HEK293 (cell line): ENCODE data around the gene SNAPIN.

ENCODE experiments used
- CTCF ChIA-PET: fragments of 350-600 bp; formaldehyde crosslinking; extraction: SDS; loops from one replicate; lab custom pipeline; 2021; ENCODE audit warnings: antibody characterized with exemption; lab: Yijun Ruan, JAX
- POLR2A ChIA-PET: fragments of 300-600 bp; formaldehyde crosslinking; extraction: SDS; loops from one replicate; lab custom pipeline; 2020; ENCODE audit warnings: antibody characterized with exemption, inconsistent platforms; lab: Yijun Ruan, JAX
- H3K27ac ChIP-seq: fragments of 200-500 bp; sonication (Bioruptor generic); 2 replicates; pipeline ENCODE4 v1.5.1; 2014; ENCODE audit warnings: low read depth, low read length, control low read depth, inconsistent platforms; ENCODE audit errors: extremely low read depth
- H3K36me3 ChIP-seq, 2 experiments: fragments of 200-500 bp in 1 of 2; sonication (Bioruptor generic) in 1 of 2; 1 replicate in 1 of 2; 2 replicates in 1 of 2; pipeline ENCODE4 v1.5.1; 2014 to 2017; ENCODE audit warnings: inconsistent platforms in 2 of 2, low read length in 2 of 2; ENCODE audit not compliant: control insufficient read depth in 2 of 2, insufficient read depth in 1 of 2
- H3K4me1 ChIP-seq: fragments of 200-500 bp; sonication (Bioruptor generic); 2 replicates; pipeline ENCODE4 v1.5.1; 2014; ENCODE audit warnings: mild to moderate bottlenecking, low read length, inconsistent platforms; ENCODE audit not compliant: control insufficient read depth, insufficient read depth
- H3K4me3 ChIP-seq: 2 replicates; pipeline ENCODE4 v1.5.1; 2011; ENCODE audit warnings: low read depth, mild to moderate bottlenecking, control low read depth, low read length, moderate library complexity
- H3K9me3 ChIP-seq: fragments of 200-500 bp; sonication (Bioruptor generic); 2 replicates; pipeline ENCODE4 v1.5.1; 2014; ENCODE audit warnings: low read depth, low read length, inconsistent platforms; ENCODE audit not compliant: control insufficient read depth, insufficient read depth
- EGR2 ChIP-seq: fragments of 450-650 bp; formaldehyde crosslinking; IDR thresholded peaks from 2 replicates; pipeline ENCODE4 v1.5.1; 2016; ENCODE audit warnings: low read depth, missing biosample characterization, missing genetic modification characterization
- GLIS1 ChIP-seq: fragments of 450-650 bp; formaldehyde crosslinking; IDR thresholded peaks from 2 replicates; pipeline ENCODE4 v1.5.1; 2016; ENCODE audit warnings: missing biosample characterization, missing genetic modification characterization
- GLIS2 ChIP-seq: fragments of 450-650 bp; formaldehyde crosslinking; IDR thresholded peaks from 2 replicates; pipeline ENCODE4 v1.5.1; 2016; ENCODE audit warnings: missing biosample characterization, missing genetic modification characterization
- KLF1 ChIP-seq: fragments of 450-650 bp; formaldehyde crosslinking; IDR thresholded peaks from 2 replicates; pipeline ENCODE4 v1.5.1; 2016; ENCODE audit warnings: missing biosample characterization, missing genetic modification characterization
- PATZ1 ChIP-seq: fragments of 450-650 bp; formaldehyde crosslinking; IDR thresholded peaks from 2 replicates; pipeline ENCODE4 v1.5.1; 2016; ENCODE audit warnings: missing biosample characterization, missing genetic modification characterization
- PRDM1 ChIP-seq: fragments of 450-650 bp; formaldehyde crosslinking; IDR thresholded peaks from 2 replicates; pipeline ENCODE4; 2016; ENCODE audit warnings: missing biosample characterization, missing genetic modification characterization
- TRIM28 ChIP-seq: IDR thresholded peaks from 2 replicates; pipeline ENCODE4 v1.6.1; 2011; ENCODE audit warnings: low read length, control low read depth, borderline replicate concordance
- ZFHX2 ChIP-seq: fragments of 450-650 bp; formaldehyde crosslinking; conservative IDR thresholded peaks from 2 replicates; pipeline ENCODE4 v1.5.1; 2016; ENCODE audit warnings: missing biosample characterization, missing genetic modification characterization
- ZIC2 ChIP-seq: fragments of 450-650 bp; formaldehyde crosslinking; IDR thresholded peaks from 2 replicates; pipeline ENCODE4 v1.5.1; 2016; ENCODE audit warnings: missing biosample characterization, missing genetic modification characterization
- ZNF530 ChIP-seq: fragments of 450-650 bp; formaldehyde crosslinking; IDR thresholded peaks from 2 replicates; pipeline ENCODE4 v1.5.1; 2016; ENCODE audit warnings: low read depth, missing biosample characterization, missing genetic modification characterization
- ZSCAN5A ChIP-seq: fragments of 450-650 bp; formaldehyde crosslinking; IDR thresholded peaks from 2 replicates; pipeline ENCODE4 v1.5.1; 2016; ENCODE audit warnings: missing biosample characterization, missing genetic modification characterization
- TF ChIP-seq, protein P1 (sequence below): fragments of 450-650 bp; formaldehyde crosslinking; IDR thresholded peaks from 2 replicates; pipeline ENCODE4 v1.5.1; 2016; ENCODE audit warnings: missing biosample characterization, missing genetic modification characterization, low read depth

SNAPIN gene

DNA sequence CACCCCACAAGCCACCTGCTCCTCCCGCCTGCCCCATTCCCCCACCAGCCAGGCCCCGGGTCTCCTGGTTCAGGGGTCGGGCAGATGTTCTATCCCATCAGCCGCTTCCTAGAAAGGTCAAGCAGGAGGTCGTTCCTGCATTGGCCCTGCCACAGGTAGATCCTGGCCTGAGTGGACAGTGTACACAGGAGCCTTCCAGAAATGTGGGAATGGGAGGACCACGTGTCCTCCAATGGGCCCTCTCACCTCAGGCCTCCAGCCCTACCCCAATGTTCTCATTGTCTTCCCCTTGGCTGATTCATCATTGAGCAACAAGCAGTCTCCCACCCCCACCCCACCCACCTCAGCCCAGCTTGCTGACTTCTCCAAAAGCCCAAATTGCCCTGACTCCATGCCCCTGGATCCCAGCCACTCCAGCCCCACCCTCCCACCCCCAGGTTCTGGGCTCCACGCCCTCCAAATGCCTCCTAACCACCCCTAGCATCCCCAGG is 47.6 kb upstream of the SNAPIN start:
- Histone ChIP-seq H3K9me3 (no peaks in the 10 kb centered on the region), H3K4me3 (no peak overlapping the region), H3K27ac (no peak overlapping the region), H3K36me3 (no peaks in the 10 kb centered on the region), H3K4me1 (no peaks in the 10 kb centered on the region)
- ChIA-PET CTCF (interaction anchor here (0.6 to 1.2 kb wide), 2 partner anchors 17 to 49 kb away, joined by 3 to 5 read pairs; partner anchors contain the start of gene S100A13), POLR2A (interaction anchor here (0.7 to 3.3 kb wide), 3 partner anchors 16 to 23 kb away, joined by 3 to 10 read pairs (median 3); partner anchors contain the start of gene S100A13)
- TF ChIP-seq KLF1 (0 out of 2 replicates have a peak, but pooled peaks have one; percentile 20), ZFHX2 (peak; percentile 66), EGR2 (tag by site-specific recombination) (peak; percentile 24; the same call in 1 of the 2 replicates), TRIM28 (no peak)

GRCh38 chr1:153611356-153611755 is 47.1 kb upstream of the SNAPIN start:
- ChIA-PET POLR2A (interaction anchor here (0.7 to 1.1 kb wide), 2 partner anchors 19 to 22 kb away, joined by 3 read pairs; no protein-coding TSS in a partner anchor), CTCF (interaction anchor here (0.5 to 1.2 kb wide), 3 partner anchors 16 to 48 kb away, joined by 3 to 5 read pairs (median 3); partner anchors contain the start of gene S100A13)
- TF ChIP-seq ZSCAN5A (tag by site-specific recombination) = no peak
- peak; percentile 75 for TF ChIP-seq PRDM1 (tag by site-specific recombination)
- no peak for TF ChIP-seq PATZ1 (tag by site-specific recombination)
- Histone ChIP-seq H3K4me1 (no peaks in the 10 kb centered on the region), H3K4me3 (no peak overlapping the region), H3K9me3 (no peaks in the 10 kb centered on the region), H3K36me3 (no peaks in the 10 kb centered on the region), H3K27ac (no peak overlapping the region)

- Histone ChIP-seq H3K36me3 (no peaks in the 10 kb centered on the region), H3K4me3 (no peak overlapping the region), H3K9me3 (no peaks in the 10 kb centered on the region), H3K27ac (no peak overlapping the region), H3K4me1 (no peaks in the 10 kb centered on the region)
- TF ChIP-seq GLIS2 (0 out of 2 replicates have a peak, but pooled peaks have one; percentile 9), ZNF530 (tag by site-specific recombination) (no peak), GLIS1 (tag by site-specific recombination) (peak; percentile 56), ZIC2 (peak; percentile 78)
- TF ChIP-seq, protein P1, sequence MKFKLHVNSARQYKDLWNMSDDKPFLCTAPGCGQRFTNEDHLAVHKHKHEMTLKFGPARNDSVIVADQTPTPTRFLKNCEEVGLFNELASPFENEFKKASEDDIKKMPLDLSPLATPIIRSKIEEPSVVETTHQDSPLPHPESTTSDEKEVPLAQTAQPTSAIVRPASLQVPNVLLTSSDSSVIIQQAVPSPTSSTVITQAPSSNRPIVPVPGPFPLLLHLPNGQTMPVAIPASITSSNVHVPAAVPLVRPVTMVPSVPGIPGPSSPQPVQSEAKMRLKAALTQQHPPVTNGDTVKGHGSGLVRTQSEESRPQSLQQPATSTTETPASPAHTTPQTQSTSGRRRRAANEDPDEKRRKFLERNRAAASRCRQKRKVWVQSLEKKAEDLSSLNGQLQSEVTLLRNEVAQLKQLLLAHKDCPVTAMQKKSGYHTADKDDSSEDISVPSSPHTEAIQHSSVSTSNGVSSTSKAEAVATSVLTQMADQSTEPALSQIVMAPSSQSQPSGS (tag by site-specific recombination) = no peak
- POLR2A ChIA-PET = interaction anchor here (1.1 to 1.9 kb wide), 2 partner anchors 15 to 22 kb away, joined by 6 to 24 read pairs; partner anchors contain the start of genes CHTOP, S100A1 and S100A13
- CTCF ChIA-PET = interaction anchor here (0.6 to 4.8 kb wide), 4 partner anchors 15 to 506 kb away, joined by 3 to 28 read pairs (median 4); partner anchors contain the start of genes S100A1 and S100A13
Measured at GRCh38 chr1:153612111-153612754, 46.3 kb upstream of the SNAPIN start.
